Endothelial cell of umbilical vein (primary cell): Measurements from ENCODE around the gene POLR2L. TPM values are rescaled to one million over a fixed set of nuclear protein-coding genes. Genes with fewer than 3 reads are reported as not detected.

Source experiments
- BruUV-seq: library from RNA; stranded (reverse); fragments of 400-500 nt; replicated peaks from 2 replicates; lab custom pipeline; 2021; lab: Mats Ljungman, UMichigan
- CTCF ChIA-PET: fragments of 300-600, 350-600 bp; sonication (Branson Sonifier 250); formaldehyde crosslinking; loops from one replicate; lab custom pipeline; 2021; ENCODE audit warnings: antibody characterized with exemption, inconsistent platforms; lab: Charles Lee
- POLR2A ChIA-PET: fragments of 300-600, 350-600 bp; sonication (Branson Sonifier 250); formaldehyde crosslinking; loops from one replicate; lab custom pipeline; 2021; ENCODE audit warnings: antibody characterized with exemption, inconsistent platforms; lab: Charles Lee
- DNase-seq: peaks from one replicate; pipeline ENCODE4 v3.0.0-alpha.2; 2011; ENCODE audit warnings: low read depth, low spot score
- FAIRE-seq: peaks from 2 replicates; lab custom pipeline; 2011; peaks lifted over from hg19 to GRCh38; lab: Jason Lieb, UNC
- H2AFZ ChIP-seq: 2 replicates; pipeline ENCODE4 v1.6.0; 2012; ENCODE audit warnings: low read depth, low read length, control low read depth, inconsistent platforms
- H3K27ac ChIP-seq: 2 replicates; pipeline ENCODE4 v1.5.1; 2011; ENCODE audit warnings: low read depth, mild to moderate bottlenecking, control low read depth, low read length, moderate library complexity; ENCODE audit not compliant: insufficient read depth
- H3K27me3 ChIP-seq, 2 experiments: 2 replicates each; pipeline versions ENCODE4 v1.6.0 to v1.6.1; 2011; ENCODE audit warnings: low read length in 2 of 2, mixed read lengths in 1 of 2; ENCODE audit not compliant: control insufficient read depth in 2 of 2, insufficient read depth in 2 of 2
- H3K36me3 ChIP-seq, 2 experiments: 2 replicates in 1 of 2; 3 replicates in 1 of 2; pipeline ENCODE4 v1.5.1; 2011; ENCODE audit warnings: low read length in 2 of 2, mild to moderate bottlenecking in 1 of 2, moderate library complexity in 1 of 2; ENCODE audit not compliant: control insufficient read depth in 2 of 2, insufficient read depth in 2 of 2; ENCODE audit errors: extremely low read depth in 1 of 2
- H3K4me1 ChIP-seq: 3 replicates; pipeline ENCODE4 v1.5.1; 2011; ENCODE audit warnings: mild to moderate bottlenecking, low read length; ENCODE audit not compliant: control insufficient read depth, insufficient read depth; ENCODE audit errors: extremely low read depth
- H3K4me2 ChIP-seq: 2 replicates; pipeline ENCODE4 v1.6.1; 2011; ENCODE audit warnings: low read length, control low read depth, mixed read lengths; ENCODE audit not compliant: insufficient read depth
- H3K4me3 ChIP-seq, 3 experiments: fragments of 200-600 bp in 1 of 3; sonication (generic), shearing (Covaris generic) in 1 of 3; replicated peaks in 1 of 3; 2 replicates each; pipeline ENCODE4 v1.5.1; 2011 to 2016; ENCODE audit warnings: control low read depth in 3 of 3, low read length in 3 of 3, mild to moderate bottlenecking in 2 of 3, inconsistent platforms in 1 of 3, low read depth in 1 of 3, moderate library complexity in 1 of 3; ENCODE audit not compliant: insufficient read depth in 1 of 3
- H3K79me2 ChIP-seq: 2 replicates; pipeline ENCODE4 v1.6.0; 2012; ENCODE audit warnings: low read length, inconsistent platforms; ENCODE audit not compliant: control insufficient read depth, insufficient read depth
- H3K9ac ChIP-seq: replicated peaks from 2 replicates; pipeline ENCODE3; 2011; ENCODE audit warnings: low read length, control low read depth; ENCODE audit not compliant: insufficient read depth; ENCODE audit errors: extremely low read depth
- H3K9me1 ChIP-seq: replicated peaks from 3 replicates; pipeline ENCODE4 v1.6.0; 2011; ENCODE audit warnings: mild to moderate bottlenecking, low read length; ENCODE audit not compliant: control insufficient read depth, insufficient read depth; ENCODE audit errors: extremely low read depth
- H3K9me3 ChIP-seq: replicated peaks from 2 replicates; pipeline ENCODE4 v1.5.1; 2012; ENCODE audit warnings: low read length, inconsistent platforms; ENCODE audit not compliant: control insufficient read depth, insufficient read depth
- H4K20me1 ChIP-seq: replicated peaks from 2 replicates; pipeline ENCODE3; 2011; ENCODE audit warnings: mild to moderate bottlenecking, low read length; ENCODE audit not compliant: control insufficient read depth, insufficient read depth; ENCODE audit errors: extremely low read depth
- CTCF ChIP-seq, 2 donors: IDR thresholded peaks; 1 replicate in 1 of 2; 2 replicates in 1 of 2; pipeline ENCODE4 v1.5.1; 2011; ENCODE audit warnings: low read length in 2 of 2, mild to moderate bottlenecking in 2 of 2, moderate library complexity in 2 of 2, control low read depth in 1 of 2, inconsistent platforms in 1 of 2, low read depth in 1 of 2; ENCODE audit not compliant: insufficient read depth in 1 of 2; ENCODE audit errors: extremely low read depth in 1 of 2
- JUN ChIP-seq: IDR thresholded peaks from 2 replicates; pipeline ENCODE4 v1.6.1; 2011; ENCODE audit warnings: borderline replicate concordance, low read depth; ENCODE audit not compliant: insufficient read length, insufficient read depth
- dilution Hi-C: fragments of 300-500 bp; cut with MboI; formaldehyde crosslinking; loops from one replicate; pipeline ENCODE4 v1.15.0; 2019; ENCODE audit warnings: low sequenced_read_pairs; ENCODE audit not compliant: extremely low pct_ligation_motif_present
- intact Hi-C: fragments of 100-400 bp; cut with micrococcal nuclease; formaldehyde crosslinking; loops from one replicate; pipeline ENCODE4 v1.10.0; 2022
- polyA plus RNA-seq, 4 experiments: library from polyadenylated mRNA; depleted of rRNA in 3 of 4; stranded (reverse) in 3 of 4; unstranded in 1 of 4; fragments of >200 nt; gene quantifications; 2 replicates each; pipeline versions ENCODE4 v1.2.1 to v1.2.3, GENCODE V29; 2011 to 2012; ENCODE audit warnings: missing spikeins in 1 of 4
- total RNA-seq: library from RNA; stranded (reverse); gene quantifications from 2 replicates; pipeline ENCODE4 v1.2.3, GENCODE V29; 2021

Gene POLR2L
- total and polyA plus RNA-seq, 2 donors (not counting 3 experiments of a cell fraction or from before 2014, with no cell fraction given), result 146 to 259 TPM

- Histone ChIP-seq H3K4me2 (no peak overlapping the region), H3K79me2 (peaks cover 4% of the 10 kb centered on the region), H3K9me3 (no peaks in the 10 kb centered on the region), H4K20me1 (no peaks in the 10 kb centered on the region), H3K4me1 (peaks cover 11% of the 10 kb centered on the region), H3K9ac (no peak overlapping the region), H3K36me3 (no peaks in the 10 kb centered on the region), H3K27me3 (no peaks in the 10 kb centered on the region), H3K27ac (no peak overlapping the region), H3K4me3 (no peak overlapping the region), H2AFZ (no peak overlapping the region), H3K9me1 (no peaks in the 10 kb centered on the region)
- TF ChIP-seq JUN (no peak), CTCF (IDR thresholded peaks at IDR 0.05; ENCODE audit: extremely low read depth in 1 of 2, insufficient read depth in 1 of 2, low read depth in 1 of 2, low read length in 2 of 2) (peak in 1 of 2 donors; percentile 4)
- POLR2A ChIA-PET, result no interaction called here
- BruUV-seq, result no TSS peak
- FAIRE-seq (no peak), DNase-seq (no peak)
- intact Hi-C loops, result no loop called here
- CTCF ChIA-PET, result interaction anchor here (0.7 to 1.6 kb wide), 2 partner anchors 199 to 200 kb away, joined by 3 to 4 read pairs; no protein-coding TSS in a partner anchor
- dilution Hi-C loops, result no loop called here
Measured at GRCh38 chr11:850775-851763, 8.7 kb upstream of the POLR2L start.
